Stomach (tissue), 4 donors: ENCODE data around the gene SCP2.

Source experiments
- CTCF ChIP-seq, 7 experiments: fragments of 450-650 bp in 4 of 7; fragments of 200-600 bp in 3 of 7; sonication (generic) in 3 of 7; IDR thresholded peaks; one replicate each; pipeline ENCODE4 v1.5.1; 2016 to 2019; ENCODE audit warnings: antibody characterized with exemption in 7 of 7, control low read depth in 2 of 7, mild to moderate bottlenecking in 1 of 7
- POLR2A ChIP-seq, 4 donors: fragments of 450-650 bp; IDR thresholded peaks; one replicate each; pipeline ENCODE4 v1.6.1; 2016; ENCODE audit warnings: antibody characterized with exemption in 4 of 4, control low read depth in 2 of 4, mild to moderate bottlenecking in 1 of 4, moderate library complexity in 1 of 4

GRCh38 chr1:53062708-53063591 is 135.9 kb downstream of the SCP2 start:
- no peak for TF ChIP-seq POLR2A (IDR thresholded peaks at IDR 0.05)
- TF ChIP-seq CTCF (IDR thresholded peaks at IDR 0.05), result no peak
